Stimulated activated CD8-positive, alpha-beta memory T cell treated with anti-CD3 and anti-CD28 coated beads, Interleukin-7, amount 100 ng/mL, for 4 hours (primary cell): ENCODE measurements around the gene PLB1.

Experiments
- DNase-seq, 2 donors: peaks; one replicate each; pipeline ENCODE4 v3.0.0-alpha.2; 2020; ENCODE audit warnings: low read depth in 2 of 2

Gene PLB1, protein sequence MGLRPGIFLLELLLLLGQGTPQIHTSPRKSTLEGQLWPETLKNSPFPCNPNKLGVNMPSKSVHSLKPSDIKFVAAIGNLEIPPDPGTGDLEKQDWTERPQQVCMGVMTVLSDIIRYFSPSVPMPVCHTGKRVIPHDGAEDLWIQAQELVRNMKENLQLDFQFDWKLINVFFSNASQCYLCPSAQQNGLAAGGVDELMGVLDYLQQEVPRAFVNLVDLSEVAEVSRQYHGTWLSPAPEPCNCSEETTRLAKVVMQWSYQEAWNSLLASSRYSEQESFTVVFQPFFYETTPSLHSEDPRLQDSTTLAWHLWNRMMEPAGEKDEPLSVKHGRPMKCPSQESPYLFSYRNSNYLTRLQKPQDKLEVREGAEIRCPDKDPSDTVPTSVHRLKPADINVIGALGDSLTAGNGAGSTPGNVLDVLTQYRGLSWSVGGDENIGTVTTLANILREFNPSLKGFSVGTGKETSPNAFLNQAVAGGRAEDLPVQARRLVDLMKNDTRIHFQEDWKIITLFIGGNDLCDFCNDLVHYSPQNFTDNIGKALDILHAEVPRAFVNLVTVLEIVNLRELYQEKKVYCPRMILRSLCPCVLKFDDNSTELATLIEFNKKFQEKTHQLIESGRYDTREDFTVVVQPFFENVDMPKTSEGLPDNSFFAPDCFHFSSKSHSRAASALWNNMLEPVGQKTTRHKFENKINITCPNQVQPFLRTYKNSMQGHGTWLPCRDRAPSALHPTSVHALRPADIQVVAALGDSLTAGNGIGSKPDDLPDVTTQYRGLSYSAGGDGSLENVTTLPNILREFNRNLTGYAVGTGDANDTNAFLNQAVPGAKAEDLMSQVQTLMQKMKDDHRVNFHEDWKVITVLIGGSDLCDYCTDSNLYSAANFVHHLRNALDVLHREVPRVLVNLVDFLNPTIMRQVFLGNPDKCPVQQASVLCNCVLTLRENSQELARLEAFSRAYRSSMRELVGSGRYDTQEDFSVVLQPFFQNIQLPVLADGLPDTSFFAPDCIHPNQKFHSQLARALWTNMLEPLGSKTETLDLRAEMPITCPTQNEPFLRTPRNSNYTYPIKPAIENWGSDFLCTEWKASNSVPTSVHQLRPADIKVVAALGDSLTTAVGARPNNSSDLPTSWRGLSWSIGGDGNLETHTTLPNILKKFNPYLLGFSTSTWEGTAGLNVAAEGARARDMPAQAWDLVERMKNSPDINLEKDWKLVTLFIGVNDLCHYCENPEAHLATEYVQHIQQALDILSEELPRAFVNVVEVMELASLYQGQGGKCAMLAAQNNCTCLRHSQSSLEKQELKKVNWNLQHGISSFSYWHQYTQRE (N-terminal part only)

GRCh38 chr2:28495551-28496250 lies at the start of gene PLB1:
Gene PLB1, plus strand, starts transcription at chr2:28496060. Its CDS starts 55 bp downstream, at chr2:28496115.
- DNase-seq, result no peak

GRCh38 chr2:28446531-28446930 lies 49.3 kb upstream of the PLB1 start:
- DNase-seq, result no peak

GRCh38 chr2:28447086-28447485 lies 48.8 kb upstream of the PLB1 start:
- no peak for DNase-seq

DNA sequence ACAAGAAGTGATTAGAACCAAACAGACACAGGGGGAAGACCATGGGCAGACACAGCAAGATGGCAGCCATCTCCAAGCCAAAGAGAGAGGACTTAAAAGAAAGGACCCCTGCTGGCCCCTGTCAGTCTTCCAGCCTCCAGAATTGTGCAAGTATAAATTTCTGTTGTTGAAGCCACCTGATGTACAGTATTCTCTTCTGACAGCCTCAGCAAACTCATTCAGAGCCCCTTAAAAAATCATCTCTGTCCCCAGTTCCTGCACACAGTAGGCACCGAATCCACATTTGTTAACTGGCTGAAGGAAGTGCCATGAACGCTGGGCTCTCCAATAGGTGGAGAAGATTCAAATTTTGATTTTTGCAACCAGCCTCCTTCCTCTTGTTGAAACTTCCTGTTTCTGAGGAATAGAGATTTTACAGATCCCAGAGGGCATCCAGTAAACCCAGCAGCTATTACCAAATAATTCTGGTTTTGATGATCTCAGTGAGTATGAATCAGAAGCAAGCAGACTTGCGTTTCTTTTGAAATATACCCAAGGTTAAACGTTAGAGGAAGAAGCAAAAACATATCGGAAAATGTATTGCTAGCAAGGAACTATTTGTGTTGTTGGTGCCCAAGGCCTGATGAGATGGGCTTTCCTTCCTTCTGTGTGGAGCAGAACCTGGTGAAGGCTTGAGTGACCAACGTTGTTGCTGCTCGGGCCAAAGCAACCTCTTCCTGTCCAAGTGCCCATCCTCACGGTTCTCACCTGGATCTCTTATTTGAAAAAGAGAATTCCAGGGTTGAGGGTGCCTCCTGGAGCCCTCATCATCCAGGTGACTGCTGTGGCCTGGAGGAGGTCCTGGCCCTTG lies 47.7 kb upstream of the PLB1 start:
- DNase-seq, result no peak

DNA sequence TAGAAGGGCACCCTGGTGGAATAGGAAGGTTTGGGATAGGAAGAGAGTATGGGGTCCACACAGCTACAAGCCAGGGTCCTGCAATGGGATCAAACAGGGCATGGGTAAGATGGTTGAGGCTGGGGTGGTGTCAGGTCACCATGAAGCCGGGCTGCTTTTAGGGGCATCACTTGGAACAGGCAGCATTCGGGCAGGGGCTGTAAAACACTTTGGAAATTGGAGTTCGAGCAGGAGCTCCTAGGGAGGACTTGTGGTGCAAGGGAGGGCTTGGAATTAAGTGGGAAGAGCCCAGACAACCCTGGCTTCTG lies 47.1 kb upstream of the PLB1 start:
- no peak for DNase-seq

GRCh38 chr2:28449126-28449487 lies 46.8 kb upstream of the PLB1 start:
- DNase-seq, result no peak

DNA sequence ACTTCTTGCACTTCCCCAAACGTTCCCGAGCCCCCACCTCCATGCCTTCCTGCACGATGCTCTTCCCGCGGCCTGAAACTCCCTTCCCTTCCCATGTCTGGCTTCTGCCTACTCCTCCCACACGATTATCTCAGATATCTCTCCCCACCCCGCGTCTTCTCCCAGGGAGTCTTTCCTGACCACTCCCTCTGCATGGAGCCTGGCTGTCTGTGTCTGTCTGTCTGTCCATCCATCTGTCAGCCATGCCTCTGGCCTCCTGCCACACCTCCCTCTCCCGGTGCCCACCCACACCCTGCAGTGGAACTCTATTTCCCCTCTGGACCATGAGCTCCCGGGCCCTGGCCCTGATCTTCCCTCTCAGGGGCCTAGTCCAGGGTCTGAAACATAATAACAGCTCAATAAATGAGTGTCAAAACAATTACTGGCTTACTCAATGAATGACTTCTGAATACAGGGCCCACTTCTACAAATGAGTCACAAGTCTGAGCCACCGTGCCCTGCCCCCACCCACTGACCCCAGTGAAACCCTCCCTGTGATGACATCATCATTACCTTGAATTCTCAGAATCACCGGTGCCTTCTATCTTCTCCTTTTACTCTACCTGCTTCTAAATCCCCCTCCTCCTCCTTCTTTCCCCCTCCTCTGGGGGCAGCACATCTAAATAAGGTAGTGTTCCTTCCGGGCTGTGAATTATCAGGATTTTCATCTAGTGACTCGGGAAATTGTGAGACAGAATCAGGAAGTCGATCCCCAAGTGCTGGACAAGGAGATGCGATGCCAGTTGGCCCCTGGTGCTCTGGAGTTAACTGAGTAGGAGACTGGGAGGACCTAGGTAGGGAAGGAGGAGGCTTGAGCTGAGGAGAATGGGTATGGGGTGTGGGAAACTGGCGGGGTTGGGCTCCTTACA lies 46.1 kb upstream of the PLB1 start:
- peak; percentile 74 to 78 for DNase-seq

DNA sequence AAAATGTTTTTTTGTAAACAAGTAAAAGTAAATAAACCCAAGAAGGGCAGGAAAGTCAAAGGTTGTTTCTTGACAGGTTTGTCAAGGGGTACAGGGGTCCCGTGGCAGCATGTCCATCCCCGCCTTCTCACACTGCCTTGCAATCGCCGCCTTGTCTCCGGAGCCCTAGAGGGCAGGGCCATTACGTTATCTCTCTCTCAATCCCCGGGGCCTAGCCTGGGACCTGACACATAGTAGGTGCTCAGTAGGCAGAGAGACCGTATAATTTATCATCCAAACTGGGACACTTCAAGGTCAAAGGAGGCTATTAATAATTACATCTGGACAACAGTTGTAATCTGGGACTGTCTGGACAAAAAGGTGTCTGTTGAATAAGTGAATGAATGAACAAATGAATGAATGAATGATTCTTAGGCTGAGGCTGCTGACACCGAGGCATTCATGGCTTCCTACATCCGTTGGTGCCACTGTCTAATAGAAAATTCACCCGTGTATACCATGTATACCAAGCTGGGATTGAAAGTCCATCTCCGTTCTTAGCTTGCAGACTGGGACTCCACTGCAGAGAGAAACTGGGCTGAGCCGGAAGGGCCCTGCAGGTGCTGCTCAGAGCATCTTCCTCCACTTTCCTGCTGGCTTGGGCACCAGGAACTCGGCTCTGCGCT lies 44.8 kb upstream of the PLB1 start:
- no peak for DNase-seq

GRCh38 chr2:28451793-28452533 lies 43.9 kb upstream of the PLB1 start:
- DNase-seq, result no peak

DNA sequence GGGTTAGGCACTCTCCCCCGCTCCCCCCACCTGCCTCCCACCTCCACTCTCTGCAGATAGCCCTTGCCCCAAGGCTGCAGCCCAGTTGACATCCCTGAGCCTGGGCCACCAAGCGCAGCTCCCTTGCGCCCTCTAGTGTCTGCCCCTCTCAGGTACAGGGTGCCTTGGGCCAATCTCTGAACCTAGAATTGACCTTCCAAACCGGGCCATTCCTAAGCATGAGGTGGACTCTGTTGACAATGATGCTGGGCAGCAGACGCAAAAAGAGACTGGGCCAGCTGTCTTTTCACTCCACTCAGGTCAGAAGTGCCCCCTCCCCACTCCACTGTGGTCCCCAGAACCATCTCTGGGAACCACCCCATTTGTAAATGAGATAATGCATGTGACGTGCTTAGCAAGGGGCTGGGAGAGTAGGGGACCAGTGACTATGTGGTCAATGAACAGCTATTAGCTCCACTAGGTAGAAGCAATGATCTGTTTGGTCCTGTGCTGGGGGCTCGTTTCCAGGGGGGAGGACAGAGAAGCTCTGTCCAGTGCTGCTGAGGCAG lies 43.3 kb upstream of the PLB1 start:
- peak; percentile 61 for DNase-seq

- no peak for DNase-seq
Observed at GRCh38 chr2:28453396-28453795, 42.5 kb upstream of the PLB1 start.

DNA sequence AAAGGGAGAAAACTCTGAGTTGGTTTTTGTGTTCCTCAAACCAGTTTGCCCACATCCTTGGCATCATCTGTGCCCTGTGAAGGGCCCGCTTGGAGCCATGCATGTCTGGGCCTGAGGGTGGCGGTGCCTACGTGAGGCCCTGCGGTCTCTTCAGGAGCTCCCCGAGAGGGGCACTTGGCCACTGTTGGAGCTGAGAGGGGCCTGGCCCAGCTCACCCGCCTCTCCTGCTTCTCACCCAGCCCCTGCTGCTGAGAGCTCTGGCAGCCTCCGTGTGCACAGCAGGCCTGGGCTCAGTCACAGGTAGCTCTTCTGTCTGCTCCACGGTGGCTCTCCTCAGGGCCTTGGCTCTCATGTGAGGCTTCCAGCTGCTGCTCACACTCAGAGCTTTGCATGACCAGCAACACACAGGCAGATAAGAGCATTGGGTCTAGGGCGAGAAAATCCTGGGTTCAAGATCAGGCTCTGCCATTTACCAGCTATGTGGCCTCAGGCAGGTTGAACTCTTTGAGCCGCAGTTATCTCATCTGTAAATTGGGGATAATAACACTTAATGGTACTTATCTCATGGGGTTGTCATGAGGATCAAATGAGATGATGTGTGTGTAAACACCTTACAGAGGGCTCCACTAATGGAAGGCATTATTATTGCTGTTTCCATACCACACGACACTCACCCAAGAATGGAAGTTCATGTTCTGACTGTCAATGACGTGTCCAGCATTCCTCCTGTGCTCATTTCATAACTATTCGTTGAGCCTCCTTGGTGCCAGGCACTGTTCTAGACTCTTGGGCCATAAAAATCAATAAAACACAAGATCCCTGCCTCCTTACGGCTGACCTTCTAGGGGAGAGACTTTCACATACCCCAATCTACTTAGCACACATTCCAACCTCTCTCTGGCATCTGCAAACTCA lies 41.6 kb upstream of the PLB1 start:
- DNase-seq, result no peak

DNA sequence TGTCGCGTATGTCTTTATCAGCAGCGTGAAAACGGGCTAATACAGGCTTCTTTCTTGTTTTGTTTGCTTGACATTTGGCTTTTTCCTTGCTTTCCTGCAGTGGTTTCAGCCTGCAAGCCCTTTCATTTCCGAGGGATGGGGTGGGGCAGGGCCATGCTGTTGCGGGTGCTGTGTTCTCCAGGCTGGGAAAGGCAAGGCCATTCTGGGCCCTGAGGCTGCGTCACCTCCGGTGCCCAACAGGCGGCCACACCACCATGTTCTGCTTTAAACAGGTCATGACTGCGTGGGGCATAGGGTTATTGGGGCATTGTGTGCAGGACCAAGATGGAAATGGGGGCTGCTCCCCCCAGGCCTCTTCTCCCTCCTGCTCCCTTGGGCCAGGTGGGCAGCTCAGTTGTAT lies 38.6 kb upstream of the PLB1 start:
- no peak for DNase-seq

DNA sequence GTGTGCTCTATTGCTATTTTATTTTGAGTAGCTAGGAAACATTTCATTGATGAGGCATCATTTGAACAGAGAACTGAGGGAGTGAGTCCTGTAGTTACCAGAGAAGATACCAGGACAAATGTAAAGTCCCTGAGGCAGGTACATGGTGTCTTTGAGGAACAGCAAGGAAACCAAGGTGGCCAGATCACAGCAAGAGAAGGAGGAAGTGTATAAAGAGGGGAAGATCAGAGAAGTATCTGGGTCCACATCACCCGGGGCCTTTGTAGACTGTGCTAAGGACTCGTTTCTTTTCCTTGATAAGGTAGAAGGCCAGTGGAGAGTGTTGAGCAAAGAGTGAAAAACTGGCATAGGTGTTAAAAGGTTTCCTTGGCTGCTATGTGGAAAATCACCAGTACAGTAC lies 34.8 kb upstream of the PLB1 start:
- DNase-seq, result no peak

GRCh38 chr2:28462122-28462521 lies 33.7 kb upstream of the PLB1 start:
- no peak for DNase-seq

DNA sequence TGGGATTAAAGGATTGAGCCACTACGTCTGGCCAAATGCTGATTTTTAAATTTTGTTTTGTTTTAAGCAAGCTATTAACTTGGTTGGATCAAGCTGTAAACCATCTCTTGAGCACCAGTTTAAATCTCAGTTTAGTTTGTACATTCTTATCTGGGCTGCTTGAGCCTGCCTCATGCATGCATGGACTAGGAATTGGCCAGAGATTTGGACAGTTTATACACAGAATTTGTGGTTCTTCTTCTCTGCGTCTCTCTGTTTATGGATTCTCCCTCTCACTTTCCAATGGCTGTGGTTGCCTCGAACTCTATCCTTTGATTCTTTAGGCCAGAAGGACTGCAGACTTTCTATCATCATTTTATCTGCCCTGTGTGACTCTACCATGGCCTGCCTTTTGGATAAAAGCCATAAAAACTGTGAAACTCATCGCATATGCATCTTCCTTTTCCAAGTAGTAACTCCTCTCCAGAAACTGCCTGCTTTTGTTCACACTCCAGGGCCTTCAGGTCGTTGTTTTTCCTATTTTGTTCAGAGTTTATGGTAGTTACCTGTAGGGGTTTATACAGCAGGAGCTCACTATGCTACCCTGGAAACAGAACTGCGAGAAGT lies 32.5 kb upstream of the PLB1 start:
- DNase-seq, result no peak

DNA sequence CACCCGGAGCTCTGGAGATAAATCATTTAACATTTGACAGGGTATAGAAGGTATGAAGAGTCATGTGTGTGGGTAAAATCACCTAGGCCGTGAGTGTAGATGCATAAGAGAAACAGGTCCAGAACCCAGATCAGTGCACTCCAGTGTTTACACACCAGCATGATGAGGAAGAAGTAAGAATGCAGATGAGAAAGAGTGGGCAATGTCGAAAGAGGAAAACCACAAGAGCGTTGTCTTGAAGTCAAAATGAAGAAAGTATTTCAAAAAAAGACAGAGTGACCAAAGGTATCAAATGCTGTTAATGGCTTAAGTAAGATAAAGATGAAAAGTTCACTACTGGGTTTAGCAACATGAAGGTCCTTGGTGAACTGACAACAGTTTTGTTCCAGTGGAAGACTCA lies 32.0 kb upstream of the PLB1 start:
- no peak for DNase-seq
